SKM-1 treated with dmso at 0.1 percent for 144 hours (cell line): ENCODE measurements around the gene SLC35E2B.
"Not testable (repeated sequence)": the region's sequence is repeated elsewhere in the genome, so short reads cannot be mapped to it uniquely, and the experiment has no call there.

ENCODE experiments used
- DNase-seq: peaks from one replicate; lab custom pipeline; 2025; ENCODE audit not compliant: unreplicated experiment; lab: John Stamatoyannopoulos, UW

Gene SLC35E2B

GRCh38 chr1:1646326-1646725 lies 46.3 kb downstream of the SLC35E2B start:
- DNase-seq, result not testable (repeated sequence)

DNA sequence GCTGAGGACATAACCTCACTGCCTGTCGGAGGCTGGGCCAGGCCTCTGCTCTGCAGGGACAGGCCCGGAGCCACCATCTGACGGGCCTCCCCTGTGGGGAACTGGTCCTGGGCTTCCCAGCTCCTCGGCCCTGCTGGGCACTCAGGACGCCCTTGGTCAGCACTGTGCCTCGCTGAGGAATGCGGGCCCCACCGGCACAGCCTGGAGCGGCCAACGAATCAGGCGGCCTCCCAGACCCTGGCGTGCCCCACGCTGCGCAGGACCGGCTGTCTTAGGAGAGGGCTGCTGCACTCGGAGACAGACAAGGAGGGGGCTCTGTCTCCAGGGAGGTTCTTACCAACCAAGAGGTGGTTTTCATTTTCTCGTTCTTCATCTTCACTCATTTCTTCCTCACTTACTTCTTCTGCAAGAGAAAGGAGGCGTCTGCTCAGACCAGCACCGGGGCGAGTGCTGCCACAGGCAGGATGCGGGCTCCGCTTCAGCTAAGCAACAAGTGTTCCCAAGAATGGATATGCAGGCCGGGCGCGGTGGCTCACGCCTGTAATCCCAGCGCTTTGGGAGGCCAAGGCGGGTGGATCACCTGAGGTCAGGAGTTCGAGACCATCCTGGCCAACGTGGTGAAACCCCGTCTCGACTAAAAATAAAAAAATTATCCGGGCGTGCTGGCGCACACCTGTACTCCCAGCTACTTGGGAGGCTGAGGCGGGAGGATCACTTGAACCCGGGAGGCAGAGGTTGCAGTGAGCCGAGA lies 51.7 kb downstream of the SLC35E2B start:
- DNase-seq, result not testable (repeated sequence)

DNA sequence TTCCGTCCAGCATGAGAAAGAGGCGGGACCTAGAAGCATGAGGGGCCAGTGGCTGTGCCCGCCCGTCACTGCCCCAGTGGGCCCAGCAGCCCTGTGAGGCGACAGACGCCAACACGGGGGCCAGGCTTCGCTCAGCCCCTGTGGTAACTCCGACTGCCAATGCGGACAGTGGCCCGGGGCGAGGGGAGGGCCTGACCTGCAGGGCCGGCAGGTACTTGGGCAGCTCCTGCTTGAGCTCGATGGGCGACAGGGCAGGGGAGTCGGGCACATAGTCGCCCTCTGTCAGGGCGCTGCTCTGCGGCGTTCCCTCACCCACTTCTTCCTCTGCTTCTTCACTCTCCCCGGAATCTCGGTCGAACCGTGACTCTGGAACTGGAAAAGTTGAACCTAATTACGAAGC lies 52.5 kb downstream of the SLC35E2B start:
- DNase-seq, result not testable (repeated sequence)

GRCh38 chr1:1639368-1639767 lies 53.2 kb downstream of the SLC35E2B start:
- DNase-seq, result not testable (repeated sequence)

- not testable (repeated sequence) for DNase-seq
Measured at GRCh38 chr1:1638528-1638927, 54.1 kb downstream of the SLC35E2B start.

GRCh38 chr1:1637479-1637875 lies 55.1 kb downstream of the SLC35E2B start:
- DNase-seq, result not testable (repeated sequence)

DNA sequence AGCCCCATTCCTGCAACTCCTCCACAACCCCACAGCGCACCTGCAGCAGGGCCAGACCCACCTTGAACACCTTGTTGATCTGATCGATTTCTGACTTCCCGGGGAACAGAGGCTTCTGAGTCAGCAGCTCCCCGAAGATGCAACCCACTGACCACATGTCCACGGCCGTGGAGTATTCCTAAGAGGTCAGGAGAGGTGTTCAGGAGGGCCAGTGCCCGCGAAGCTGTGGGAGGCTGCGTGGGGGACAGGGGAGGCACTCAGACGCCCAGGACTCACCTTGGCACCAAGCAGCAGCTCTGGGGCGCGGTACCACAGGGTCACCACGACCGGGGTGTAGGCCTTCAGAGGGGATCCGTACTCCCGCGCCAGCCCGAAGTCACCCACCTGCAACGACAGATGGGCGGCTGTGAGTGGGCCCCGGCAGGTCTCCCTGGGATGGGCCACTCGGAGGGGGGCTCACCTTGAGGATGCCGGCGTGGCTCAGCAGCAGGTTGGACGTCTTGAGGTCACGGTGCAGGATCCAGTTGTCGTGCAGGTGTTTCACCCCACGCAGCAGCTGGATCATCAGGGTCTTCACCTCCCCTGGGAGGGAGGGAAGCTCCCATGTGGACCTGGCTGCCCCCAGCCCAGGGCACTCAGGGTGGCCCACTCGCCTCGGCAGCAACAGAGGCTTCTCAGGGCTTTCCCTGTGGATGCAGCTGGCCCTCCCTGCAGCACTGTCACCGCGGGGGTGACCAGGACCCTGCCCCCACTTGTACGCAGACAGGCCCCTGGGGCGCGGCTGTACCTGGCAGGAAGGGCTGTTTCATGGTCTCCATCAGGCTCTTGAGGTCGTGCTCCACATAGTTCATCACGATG lies 55.7 kb downstream of the SLC35E2B start:
- not testable (repeated sequence) for DNase-seq

DNA sequence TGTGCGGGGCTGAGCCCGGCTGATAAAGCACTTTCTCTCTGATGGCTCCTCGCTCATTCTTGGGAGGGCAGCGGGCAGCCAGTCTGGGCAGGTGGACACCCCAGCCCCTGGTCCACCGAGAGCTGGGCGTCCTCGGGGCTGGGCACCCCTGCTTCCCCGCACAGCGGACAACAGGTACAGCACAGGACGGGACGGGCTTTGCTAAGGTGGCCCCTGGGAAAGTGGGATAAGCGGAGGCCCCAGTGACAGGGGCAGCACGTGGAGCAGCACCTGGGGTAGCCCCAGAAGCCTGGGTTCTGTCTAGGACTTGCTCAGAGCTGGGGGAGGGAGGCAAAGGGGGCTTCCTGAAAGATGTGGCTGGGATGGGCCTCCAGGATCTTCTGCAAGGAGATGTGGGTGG lies 58.0 kb downstream of the SLC35E2B start:
- not testable (repeated sequence) for DNase-seq

- not testable (repeated sequence) for DNase-seq
Measured at GRCh38 chr1:1633409-1633808, 59.2 kb downstream of the SLC35E2B start.

DNA sequence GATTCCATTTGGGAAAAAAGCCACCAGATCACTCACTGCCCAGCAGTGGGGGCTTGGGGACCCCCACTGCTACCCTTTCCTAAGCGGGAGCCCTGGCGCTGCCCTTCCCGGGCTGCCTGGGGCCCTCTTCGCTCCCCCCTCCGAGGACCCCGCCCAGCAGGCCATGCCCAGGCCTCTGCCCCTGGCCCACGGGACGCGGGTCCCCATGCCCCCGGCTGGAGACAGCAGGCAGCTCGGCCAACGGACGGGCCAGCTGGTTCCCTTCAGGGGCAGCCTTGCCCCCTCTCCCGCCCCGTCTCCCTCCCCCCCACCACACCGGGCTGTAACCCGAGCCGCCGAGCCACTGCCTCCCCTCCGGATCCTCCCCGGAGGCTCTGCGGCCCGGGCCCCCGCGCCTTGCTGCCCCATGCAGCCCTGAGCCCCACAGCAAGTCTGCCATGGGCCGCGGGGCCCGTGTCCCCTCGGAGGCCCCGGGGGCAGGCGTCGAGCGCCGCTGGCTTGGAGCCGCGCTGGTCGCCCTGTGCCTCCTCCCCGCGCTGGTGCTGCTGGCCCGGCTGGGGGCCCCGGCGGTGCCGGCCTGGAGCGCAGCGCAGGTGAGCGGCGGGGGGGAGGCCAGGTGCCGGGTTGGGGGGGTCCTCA lies 60.7 kb downstream of the SLC35E2B start, which contains the start of gene MMP23B:
Gene MMP23B, plus strand, starts transcription at position 392 of the 639 bp plus-strand sequence. Its CDS starts 46 bp downstream, at position 438.
- DNase-seq, result no peak

GRCh38 chr1:1630965-1631781 lies 61.4 kb downstream of the SLC35E2B start:
- no peak for DNase-seq

GRCh38 chr1:1630191-1630964 lies 62.2 kb downstream of the SLC35E2B start:
- DNase-seq, result no peak

DNA sequence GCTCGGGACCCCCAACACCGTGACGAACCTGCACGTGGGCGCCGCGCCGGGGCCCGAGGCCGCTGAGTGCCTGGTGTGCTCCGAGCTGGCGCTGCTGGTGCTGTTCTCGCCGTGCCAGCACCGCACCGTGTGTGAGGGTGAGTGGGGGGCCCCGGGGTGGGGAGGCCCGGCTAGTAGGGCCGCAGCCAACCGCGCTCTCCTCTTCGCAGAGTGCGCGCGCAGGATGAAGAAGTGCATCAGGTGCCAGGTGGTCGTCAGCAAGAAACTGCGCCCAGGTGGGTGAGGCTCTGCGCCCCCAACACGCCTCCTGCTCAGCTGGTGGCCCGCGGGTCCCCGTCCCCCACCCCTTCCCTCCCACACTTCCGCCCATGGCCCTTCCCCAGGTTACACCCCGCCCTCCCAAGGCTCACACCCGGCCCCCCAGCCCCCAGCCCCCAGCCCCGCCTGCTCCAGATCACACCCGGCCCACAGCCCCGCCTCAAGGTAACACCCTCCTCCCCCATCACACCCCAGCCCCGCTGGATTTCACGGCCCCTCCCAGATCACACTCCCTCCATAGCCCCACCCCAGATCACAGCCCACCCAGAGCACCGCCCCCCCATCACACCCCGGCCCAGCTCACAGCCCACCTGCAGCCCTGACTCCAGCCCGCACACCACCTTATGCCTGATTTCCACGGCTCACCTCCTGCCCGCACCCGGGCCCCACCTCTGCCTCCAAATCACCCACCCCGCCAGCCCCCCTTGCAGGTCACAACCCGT lies 63.0 kb downstream of the SLC35E2B start:
- DNase-seq, result no peak

- DNase-seq, result no peak
Measured at GRCh38 chr1:1628754-1629429, 63.7 kb downstream of the SLC35E2B start.

DNA sequence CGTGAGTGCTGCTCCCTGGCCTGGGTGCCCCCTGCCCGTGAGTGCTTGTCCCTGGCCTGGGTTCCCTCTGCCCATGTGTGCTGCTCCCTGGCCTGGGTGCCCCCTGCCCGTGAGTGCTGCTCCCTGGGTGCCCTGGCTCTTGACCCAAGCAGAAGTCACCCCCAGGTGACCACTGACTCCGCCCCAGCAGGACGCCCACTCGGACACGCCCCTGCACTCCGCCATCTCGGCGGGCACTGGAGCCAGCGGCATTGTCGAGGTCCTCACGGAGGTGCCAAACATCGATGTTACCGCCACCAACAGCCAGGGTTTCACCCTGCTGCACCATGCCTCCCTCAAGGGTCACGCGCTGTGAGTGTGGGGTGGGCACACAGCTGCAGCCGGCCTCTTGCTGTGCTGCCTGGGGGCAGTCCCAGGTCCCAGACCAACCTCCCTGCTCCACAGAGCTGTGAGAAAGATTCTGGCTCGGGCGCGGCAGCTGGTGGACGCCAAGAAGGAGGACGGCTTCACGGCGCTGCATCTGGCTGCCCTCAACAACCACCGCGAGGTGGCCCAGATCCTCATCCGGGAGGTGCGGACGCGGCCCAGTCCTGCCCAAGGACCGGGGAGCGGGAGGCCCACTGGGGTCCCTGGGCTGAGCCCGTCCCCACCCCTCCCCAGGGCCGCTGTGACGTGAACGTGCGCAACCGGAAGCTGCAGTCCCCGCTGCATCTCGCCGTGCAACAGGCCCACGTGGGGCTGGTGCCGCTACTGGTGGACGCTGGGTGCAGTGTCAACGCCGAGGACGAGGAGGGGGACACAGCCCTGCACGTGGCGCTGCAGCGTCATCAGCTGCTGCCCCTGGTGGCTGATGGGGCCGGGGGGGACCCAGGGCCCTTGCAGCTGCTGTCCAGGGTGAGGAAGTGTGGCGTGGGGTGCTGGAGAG lies 64.5 kb downstream of the SLC35E2B start:
- no peak for DNase-seq

DNA sequence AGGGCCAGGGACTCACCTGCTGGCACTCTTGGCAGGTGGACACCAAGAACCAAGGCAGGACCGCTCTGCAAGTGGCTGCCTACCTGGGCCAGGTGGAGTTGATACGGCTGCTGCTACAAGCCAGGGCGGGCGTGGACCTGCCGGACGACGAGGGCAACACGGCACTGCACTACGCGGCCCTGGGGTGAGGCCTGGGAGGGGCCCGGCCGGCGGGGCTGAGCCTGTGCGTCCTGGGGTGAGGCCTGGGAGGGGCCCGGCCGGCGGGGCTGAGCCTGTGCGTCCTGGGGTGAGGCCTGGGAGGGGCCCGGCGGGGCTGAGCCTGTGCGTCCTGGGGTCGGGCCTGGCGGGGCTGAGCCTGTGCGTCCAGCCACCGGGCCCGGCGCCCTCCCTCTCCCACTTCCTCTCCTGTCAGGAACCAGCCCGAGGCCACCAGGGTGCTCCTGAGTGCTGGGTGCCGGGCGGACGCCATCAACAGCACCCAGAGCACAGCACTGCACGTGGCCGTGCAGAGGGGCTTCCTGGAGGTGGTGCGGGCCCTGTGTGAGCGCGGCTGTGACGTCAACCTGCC lies 65.2 kb downstream of the SLC35E2B start:
- DNase-seq, result no peak
